Cardiac muscle cell (in vitro differentiated cells and primary cell): ENCODE data around the gene NLRC4. TPM values are rescaled to one million over a fixed set of nuclear protein-coding genes. Genes with fewer than 3 reads are reported as not detected.
"Not testable (repeated sequence)": the region's sequence is repeated elsewhere in the genome, so short reads cannot be mapped to it uniquely, and the experiment has no call there.

ENCODE experiments used
- DNase-seq, 2 donors: peaks; one replicate each; pipeline versions ENCODE4 v3.0.0 to v3.0.0-alpha.2; 2010 to 2017; ENCODE audit warnings: low read depth in 1 of 2, low spot score in 1 of 2
- H3K27ac ChIP-seq: fragments of 200-600 bp; sonication (generic); 2 replicates; pipeline ENCODE4 v1.5.1; 2016
- H3K27me3 ChIP-seq: fragments of 200-600 bp; sonication (generic); 2 replicates; pipeline ENCODE4 v1.6.0; 2016; ENCODE audit warnings: control low read depth
- H3K36me3 ChIP-seq: fragments of 200-600 bp; sonication (generic); 2 replicates; pipeline ENCODE4 v1.5.1; 2016; ENCODE audit warnings: control low read depth
- H3K4me1 ChIP-seq: fragments of 200-600 bp; sonication (generic); 2 replicates; pipeline ENCODE4 v1.8.1; 2017; ENCODE audit warnings: low read depth, mild to moderate bottlenecking, mixed run types
- H3K4me3 ChIP-seq: fragments of 200-600 bp; sonication (generic); 2 replicates; pipeline ENCODE4 v1.5.1; 2016; ENCODE audit warnings: mild to moderate bottlenecking
- H3K9me3 ChIP-seq: fragments of 200-600 bp; sonication (generic); 2 replicates; pipeline ENCODE4 v1.5.1; 2017; ENCODE audit warnings: low read depth, mild to moderate bottlenecking, control low read depth
- CTCF ChIP-seq: IDR thresholded peaks from 2 replicates; pipeline ENCODE4 v1.5.1; 2012; ENCODE audit warnings: low read depth, mild to moderate bottlenecking, low read length
- polyA plus RNA-seq: library from polyadenylated mRNA; unstranded; fragments of >200 nt; fragmentation: Nextera tagmentation; extraction: Ambion mirVana; gene quantifications from 2 replicates; pipeline ENCODE4 v1.2.1, GENCODE V29; 2016
- total RNA-seq: library from RNA; depleted of rRNA; stranded (reverse); fragments of >200 nt; gene quantifications from 2 replicates; pipeline ENCODE4 v1.2.3, GENCODE V29; 2016

NLRC4 gene
- total RNA-seq, result not detected in 2 replicates
- 0.64 and 1.3 TPM in 2 replicates for polyA plus RNA-seq

GRCh38 chr2:32264422-32265105, at the start of gene NLRC4:
Gene NLRC4, minus strand, starts transcription at chr2:32264886. Its CDS starts 8,111 bp downstream, at chr2:32256775.
- no peak for TF ChIP-seq CTCF
- no peak within 1 kb of the TSS for H3K4me3 ChIP-seq
- no peak within 1 kb of the TSS for H3K27ac ChIP-seq
- no peaks in the 10 kb centered on the region for H3K36me3 ChIP-seq
- DNase-seq, result no peak
- H3K9me3 ChIP-seq, result no peaks in the 10 kb centered on the region
- no peaks in the 10 kb centered on the region for H3K4me1 ChIP-seq
- peaks cover 8% of the 10 kb centered on the region for H3K27me3 ChIP-seq

GRCh38 chr2:32310577-32310976, 45.9 kb upstream of the NLRC4 start:
- no peak for DNase-seq
- Histone ChIP-seq H3K4me3 (no peak overlapping the region), H3K36me3 (peaks cover 2% of the 10 kb centered on the region), H3K27me3 (no peaks in the 10 kb centered on the region), H3K27ac (no peak overlapping the region), H3K4me1 (no peaks in the 10 kb centered on the region), H3K9me3 (no peaks in the 10 kb centered on the region)
- no peak for TF ChIP-seq CTCF

DNA sequence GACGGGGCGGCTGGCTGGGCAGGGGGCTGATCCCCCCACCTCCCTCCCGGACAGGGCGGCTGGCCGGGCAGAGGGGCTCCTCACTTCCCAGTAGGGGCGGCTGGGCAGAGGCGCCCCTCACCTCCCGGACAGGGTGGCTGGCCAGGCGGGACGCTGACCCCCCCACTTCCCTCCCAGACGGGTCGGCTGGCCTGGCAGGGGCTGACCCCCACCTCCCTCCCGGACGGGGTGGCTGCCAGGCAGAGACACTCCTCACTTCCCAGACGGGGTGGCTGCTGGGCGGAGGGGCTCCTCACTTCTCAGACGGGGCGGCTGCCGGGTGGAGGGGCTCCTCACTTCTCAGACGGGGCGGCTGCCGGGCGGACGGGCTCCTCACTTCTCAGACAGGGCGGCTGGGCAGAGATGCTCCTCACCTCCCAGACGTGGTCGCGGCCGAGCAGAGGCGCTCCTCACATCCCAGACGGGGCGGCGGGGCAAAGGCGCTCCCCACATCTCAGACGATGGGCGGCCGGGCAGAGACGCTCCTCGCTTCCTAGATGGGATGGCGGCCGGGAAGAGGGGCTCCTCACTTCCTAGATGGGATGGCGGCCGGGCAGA, 29.4 kb upstream of the NLRC4 start:
- H3K4me3 ChIP-seq, DNase-seq, H3K4me1 ChIP-seq, H3K27me3 ChIP-seq, H3K9me3 ChIP-seq, H3K27ac ChIP-seq: not testable (repeated sequence)
- H3K36me3 ChIP-seq, result peaks cover 10% of the 10 kb centered on the region

DNA sequence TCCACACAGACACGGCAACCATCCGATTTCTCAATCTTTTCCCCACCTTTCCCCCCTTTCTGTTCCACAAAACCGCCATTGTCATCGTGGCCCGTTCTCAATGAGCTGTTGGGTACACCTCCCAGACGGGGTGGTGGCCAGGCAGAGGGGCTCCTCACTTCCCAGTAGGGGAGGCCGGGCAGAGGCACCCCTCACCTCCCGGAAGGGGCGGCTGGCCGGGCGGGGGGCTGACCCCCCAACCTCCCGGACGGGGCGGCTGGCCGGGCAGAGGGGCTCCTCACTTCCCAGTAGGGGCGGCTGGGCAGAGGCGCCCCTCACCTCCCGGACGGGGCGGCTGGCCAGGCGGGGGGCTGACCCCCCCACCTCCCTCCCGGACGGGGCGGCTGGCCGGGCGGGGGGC, 28.8 kb upstream of the NLRC4 start:
- H3K36me3 ChIP-seq, DNase-seq, H3K27me3 ChIP-seq, H3K27ac ChIP-seq, H3K9me3 ChIP-seq, H3K4me3 ChIP-seq, H3K4me1 ChIP-seq: not testable (repeated sequence)

DNA sequence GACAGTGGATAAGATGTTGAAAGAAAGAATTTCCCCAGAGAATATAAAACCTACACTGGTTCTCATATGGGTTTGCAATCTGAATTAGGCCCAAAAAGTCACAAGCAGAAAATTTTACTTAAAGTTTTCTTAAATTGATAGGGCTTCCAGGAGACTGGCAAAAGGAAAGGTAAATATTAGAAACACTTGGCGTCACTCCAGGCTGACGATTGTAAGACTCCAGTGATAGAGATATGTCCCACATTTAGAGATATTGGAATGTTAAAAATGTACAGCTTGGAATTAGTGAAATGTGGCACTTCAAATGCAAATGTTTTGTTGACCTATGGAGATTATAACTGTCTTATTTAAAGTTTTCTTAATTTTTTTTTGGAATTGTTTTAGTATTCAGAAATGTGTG, 27.1 kb upstream of the NLRC4 start:
- no peaks in the 10 kb centered on the region for H3K9me3 ChIP-seq
- no peak overlapping the region for H3K27ac ChIP-seq
- no peak for TF ChIP-seq CTCF
- H3K4me3 ChIP-seq, result no peak overlapping the region
- DNase-seq, result peak in 1 of 2 donors; percentile 31
- H3K36me3 ChIP-seq, result peaks cover 9% of the 10 kb centered on the region
- H3K27me3 ChIP-seq, result no peaks in the 10 kb centered on the region
- H3K4me1 ChIP-seq, result no peaks in the 10 kb centered on the region

DNA sequence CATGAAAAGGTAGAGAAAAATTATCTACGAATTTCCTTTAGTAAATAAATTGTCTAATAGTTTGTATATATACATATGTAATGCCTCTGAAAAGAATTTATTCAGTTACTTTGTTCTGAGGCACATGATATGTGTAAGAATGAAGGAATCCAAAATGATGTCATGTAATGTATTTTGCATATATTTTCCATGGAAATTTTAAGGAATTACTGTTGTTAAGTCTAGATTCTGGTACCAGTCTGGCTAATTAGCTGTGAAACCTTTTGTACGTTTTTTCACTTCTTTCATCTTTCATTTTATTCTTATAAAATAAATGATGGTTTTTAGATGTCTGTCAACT, 25.3 kb upstream of the NLRC4 start:
- H3K27ac ChIP-seq, result no peak overlapping the region
- H3K4me3 ChIP-seq, result no peak overlapping the region
- TF ChIP-seq CTCF, result no peak

More for the DNA sequence above, 25.3 kb upstream of the NLRC4 start:
- Histone ChIP-seq H3K9me3 (no peaks in the 10 kb centered on the region), H3K36me3 (peaks cover 5% of the 10 kb centered on the region), H3K4me1 (no peaks in the 10 kb centered on the region), H3K27me3 (no peaks in the 10 kb centered on the region)
- no peak for DNase-seq
